Neural progenitor cell (in vitro differentiated cells): ENCODE measurements around the gene NGFR.

Source experiments
- CTCF ChIP-seq: fragments of 200-600 bp; sonication (generic); IDR thresholded peaks from 2 replicates; pipeline ENCODE4 v1.5.1; 2017; ENCODE audit warnings: antibody characterized with exemption, mild to moderate bottlenecking
- EZH2 ChIP-seq: fragments of 200-600 bp; sonication (generic); IDR thresholded peaks from 2 replicates; pipeline ENCODE4 v1.6.1; 2017; ENCODE audit warnings: antibody characterized with exemption, mild to moderate bottlenecking, moderate library complexity

GRCh38 chr17:49445591-49445990, 49.5 kb upstream of the NGFR start:
- TF ChIP-seq CTCF (no peak), EZH2 (no peak)
